ENCODE data around the gene ZYX.
"Not testable (repeated sequence)": the region's sequence is repeated elsewhere in the genome, so short reads cannot be mapped to it uniquely, and the experiment has no call there.

The ZYX gene

GRCh38 chr7:143389316-143390103, 8.4 kb downstream of the ZYX start:
- peaks cover 3% of the 10 kb centered on the region for H3K27me3 Mint-ChIP-seq (ENCODE audit: low read depth, poor library complexity)
- TF ChIP-seq, protein P1, sequence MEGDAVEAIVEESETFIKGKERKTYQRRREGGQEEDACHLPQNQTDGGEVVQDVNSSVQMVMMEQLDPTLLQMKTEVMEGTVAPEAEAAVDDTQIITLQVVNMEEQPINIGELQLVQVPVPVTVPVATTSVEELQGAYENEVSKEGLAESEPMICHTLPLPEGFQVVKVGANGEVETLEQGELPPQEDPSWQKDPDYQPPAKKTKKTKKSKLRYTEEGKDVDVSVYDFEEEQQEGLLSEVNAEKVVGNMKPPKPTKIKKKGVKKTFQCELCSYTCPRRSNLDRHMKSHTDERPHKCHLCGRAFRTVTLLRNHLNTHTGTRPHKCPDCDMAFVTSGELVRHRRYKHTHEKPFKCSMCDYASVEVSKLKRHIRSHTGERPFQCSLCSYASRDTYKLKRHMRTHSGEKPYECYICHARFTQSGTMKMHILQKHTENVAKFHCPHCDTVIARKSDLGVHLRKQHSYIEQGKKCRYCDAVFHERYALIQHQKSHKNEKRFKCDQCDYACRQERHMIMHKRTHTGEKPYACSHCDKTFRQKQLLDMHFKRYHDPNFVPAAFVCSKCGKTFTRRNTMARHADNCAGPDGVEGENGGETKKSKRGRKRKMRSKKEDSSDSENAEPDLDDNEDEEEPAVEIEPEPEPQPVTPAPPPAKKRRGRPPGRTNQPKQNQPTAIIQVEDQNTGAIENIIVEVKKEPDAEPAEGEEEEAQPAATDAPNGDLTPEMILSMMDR (IDR thresholded peaks at IDR 0.05), result no peak
- H3K9me3 Mint-ChIP-seq, result no peaks in the 10 kb centered on the region
- H3K4me3 Mint-ChIP-seq, result no peak overlapping the region
- DNase-seq, result no peak
- H3K4me1 Mint-ChIP-seq, result peaks cover 12% of the 10 kb centered on the region
- no peak overlapping the region for H3K27ac Mint-ChIP-seq
- H3K36me3 Mint-ChIP-seq (ENCODE audit: low read depth), result peaks cover 24% of the 10 kb centered on the region

DNA sequence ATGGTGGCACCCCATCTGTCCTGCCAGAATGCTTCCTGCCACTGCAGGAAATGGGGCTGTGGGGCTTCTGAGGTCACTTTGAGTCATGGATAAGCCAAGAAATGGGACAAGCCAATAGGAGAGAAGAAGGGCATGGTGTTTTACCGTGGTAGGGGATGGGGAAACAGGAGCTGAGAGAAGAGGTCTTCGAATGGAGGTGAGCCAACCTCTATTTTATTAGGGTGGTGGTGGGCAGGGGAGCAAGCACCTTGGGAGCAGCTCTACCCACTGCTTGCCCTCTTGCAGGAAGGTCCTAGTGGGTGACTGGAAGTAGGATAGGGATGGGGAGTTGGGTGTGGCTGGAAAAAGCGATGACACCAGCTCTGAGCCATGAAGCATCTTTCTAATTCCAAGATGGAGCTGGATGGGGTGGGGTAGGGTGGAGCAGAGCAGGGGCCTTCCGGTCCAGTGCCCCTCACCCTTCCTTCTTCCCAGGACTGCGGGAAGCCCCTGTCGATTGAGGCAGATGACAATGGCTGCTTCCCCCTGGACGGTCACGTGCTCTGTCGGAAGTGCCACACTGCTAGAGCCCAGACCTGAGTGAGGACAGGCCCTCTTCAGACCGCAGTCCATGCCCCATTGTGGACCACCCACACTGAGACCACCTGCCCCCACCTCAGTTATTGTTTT, 9.1 kb downstream of the ZYX start:
- no peak overlapping the region for H3K4me3 Mint-ChIP-seq
- no peak overlapping the region for H3K27ac Mint-ChIP-seq
- no peaks in the 10 kb centered on the region for H3K9me3 Mint-ChIP-seq
- TF ChIP-seq, protein P1 (IDR thresholded peaks at IDR 0.05), result no peak
- H3K4me1 Mint-ChIP-seq, result peaks cover 15% of the 10 kb centered on the region
- H3K27me3 Mint-ChIP-seq (ENCODE audit: low read depth, poor library complexity), result peaks cover 3% of the 10 kb centered on the region
- peaks cover 24% of the 10 kb centered on the region for H3K36me3 Mint-ChIP-seq (ENCODE audit: low read depth)
- DNase-seq, result no peak

- Mint-ChIP-seq H3K4me1 (peaks cover 17% of the 10 kb centered on the region), H3K27me3 (ENCODE audit: low read depth, poor library complexity) (peaks cover 3% of the 10 kb centered on the region), H3K9me3 (no peaks in the 10 kb centered on the region), H3K4me3 (no peak overlapping the region), H3K36me3 (ENCODE audit: low read depth) (peaks cover 24% of the 10 kb centered on the region), H3K27ac (no peak overlapping the region)
- DNase-seq, result no peak
- TF ChIP-seq, protein P1 (IDR thresholded peaks at IDR 0.05), result no peak
Measured at GRCh38 chr7:143390773-143391317, 9.7 kb downstream of the ZYX start.

- DNase-seq, result no peak
- H3K4me1 Mint-ChIP-seq, result peaks cover 21% of the 10 kb centered on the region
- TF ChIP-seq, protein P1 (IDR thresholded peaks at IDR 0.05), result no peak
- H3K9me3 Mint-ChIP-seq, result no peaks in the 10 kb centered on the region
- H3K27me3 Mint-ChIP-seq (ENCODE audit: low read depth, poor library complexity), result peaks cover 3% of the 10 kb centered on the region
- no peak overlapping the region for H3K4me3 Mint-ChIP-seq
- H3K27ac Mint-ChIP-seq, result no peak overlapping the region
- peaks cover 24% of the 10 kb centered on the region for H3K36me3 Mint-ChIP-seq (ENCODE audit: low read depth)
Measured at GRCh38 chr7:143391462-143392404, 10.6 kb downstream of the ZYX start.

- Mint-ChIP-seq H3K4me1 (peaks cover 22% of the 10 kb centered on the region), H3K36me3 (ENCODE audit: low read depth) (peaks cover 24% of the 10 kb centered on the region)
- DNase-seq; H3K4me3 Mint-ChIP-seq; H3K9me3 Mint-ChIP-seq; H3K27me3 Mint-ChIP-seq (ENCODE audit: low read depth, poor library complexity); H3K27ac Mint-ChIP-seq: not testable (repeated sequence)
Measured at GRCh38 chr7:143392427-143392826, 11.3 kb downstream of the ZYX start.

GRCh38 chr7:143392875-143393266, 11.7 kb downstream of the ZYX start:
- Mint-ChIP-seq H3K4me1 (peaks cover 22% of the 10 kb centered on the region), H3K36me3 (ENCODE audit: low read depth) (peaks cover 24% of the 10 kb centered on the region), H3K9me3 (no peaks in the 10 kb centered on the region), H3K27ac (no peak overlapping the region), H3K4me3 (no peak overlapping the region), H3K27me3 (ENCODE audit: low read depth, poor library complexity) (peaks cover 3% of the 10 kb centered on the region)
- DNase-seq, result no peak
- TF ChIP-seq, protein P1 (IDR thresholded peaks at IDR 0.05), result no peak

All from nephron progenitor cell (in vitro differentiated cells).